H1 (cell line): Measurements from ENCODE around the gene ENPP4. TPM values are rescaled to one million over a fixed set of nuclear protein-coding genes. Genes with fewer than 3 reads are reported as not detected.

Experiments
- CTCF ChIA-PET: fragments of 300-600 bp; sonication (Branson Sonifier 250); formaldehyde crosslinking; loops from one replicate; lab custom pipeline; 2021; ENCODE audit not compliant: partially characterized antibody; lab: Charles Lee
- POLR2A ChIA-PET: fragments of 300-600 bp; sonication (Branson Sonifier 250); formaldehyde crosslinking; loops from one replicate; lab custom pipeline; 2021; ENCODE audit warnings: inconsistent platforms; ENCODE audit not compliant: partially characterized antibody; lab: Charles Lee
- DNase-seq, 2 experiments: peaks; one replicate each; pipeline versions ENCODE4 v3.0.0 to v3.0.0-alpha.2; 2010 to 2022; ENCODE audit warnings: low spot score in 2 of 2, low read depth in 1 of 2, mixed read lengths in 1 of 2
- FAIRE-seq: peaks from 2 replicates; lab custom pipeline; 2011; peaks lifted over from hg19 to GRCh38; lab: Jason Lieb, UNC
- H2AFZ ChIP-seq: 2 replicates; pipeline ENCODE4 v1.8.1; 2012; ENCODE audit warnings: low read length, inconsistent platforms
- H2AK5ac ChIP-seq: 2 replicates; pipeline ENCODE4 v1.6.1; 2013; ENCODE audit warnings: low read depth, low read length
- H2BK120ac ChIP-seq: replicated peaks from 2 replicates; pipeline ENCODE3; 2013; ENCODE audit warnings: low read depth, low read length, inconsistent platforms
- H2BK12ac ChIP-seq: 2 replicates; pipeline ENCODE4 v1.6.1; 2013; ENCODE audit warnings: low read depth, low read length
- H2BK15ac ChIP-seq: 2 replicates; pipeline ENCODE4 v1.6.1; 2013; ENCODE audit warnings: low read length
- H2BK20ac ChIP-seq: 2 replicates; pipeline ENCODE4 v1.6.1; 2013; ENCODE audit warnings: low read length
- H2BK5ac ChIP-seq: 2 replicates; pipeline ENCODE4 v1.6.1; 2013; ENCODE audit warnings: low read depth, low read length
- H3K14ac ChIP-seq: 2 replicates; pipeline ENCODE4 v1.6.1; 2013; ENCODE audit warnings: inconsistent platforms; ENCODE audit not compliant: insufficient read length
- H3K18ac ChIP-seq: 2 replicates; pipeline ENCODE4 v1.6.1; 2013; ENCODE audit warnings: low read length; ENCODE audit errors: extremely low read depth
- H3K23ac ChIP-seq: 2 replicates; pipeline ENCODE4 v1.6.1; 2013; ENCODE audit warnings: inconsistent platforms; ENCODE audit not compliant: insufficient read length
- H3K23me2 ChIP-seq: 2 replicates; pipeline ENCODE4 v1.6.1; 2013; ENCODE audit warnings: low read depth, low read length
- H3K27ac ChIP-seq: 2 replicates; pipeline ENCODE4 v1.6.1; 2011; ENCODE audit warnings: low read depth, low read length, inconsistent platforms
- H3K27me3 ChIP-seq, 4 experiments: replicated peaks in 1 of 4; 1 replicate in 1 of 4; 2 replicates in 3 of 4; pipeline versions ENCODE4 v1.6.1 to v1.8.1; 2011 to 2013; ENCODE audit warnings: low read length in 3 of 4, mild to moderate bottlenecking in 3 of 4, inconsistent platforms in 2 of 4, mixed read lengths in 2 of 4, moderate library complexity in 1 of 4; ENCODE audit not compliant: control insufficient read depth in 3 of 4, insufficient read depth in 3 of 4; ENCODE audit errors: extremely low read depth in 1 of 4
- H3K36me3 ChIP-seq, 4 experiments: 2 replicates each; pipeline versions ENCODE4 v1.6.1 to v1.8.1; 2011 to 2013; ENCODE audit warnings: mild to moderate bottlenecking in 4 of 4, low read length in 3 of 4, moderate library complexity in 2 of 4, control low read depth in 1 of 4, inconsistent platforms in 1 of 4; ENCODE audit not compliant: insufficient read depth in 4 of 4, control insufficient read depth in 2 of 4
- H3K4ac ChIP-seq: replicated peaks from 2 replicates; pipeline ENCODE3; 2013; ENCODE audit warnings: low read length, low read depth, mixed read lengths, inconsistent platforms; ENCODE audit not compliant: insufficient read length
- H3K4me1 ChIP-seq, 4 experiments: replicated peaks in 1 of 4; 1 replicate in 1 of 4; 2 replicates in 3 of 4; pipeline versions ENCODE4 v1.6.1 to v1.8.1; 2011 to 2013; ENCODE audit warnings: low read length in 3 of 4, inconsistent platforms in 2 of 4, mixed read lengths in 1 of 4; ENCODE audit not compliant: insufficient read depth in 4 of 4, control insufficient read depth in 3 of 4
- H3K4me2 ChIP-seq, 2 experiments: 2 replicates each; pipeline versions ENCODE4 v1.6.1 to v1.8.1; 2011 to 2013; ENCODE audit warnings: low read depth in 2 of 2, low read length in 2 of 2, control low read depth in 1 of 2, inconsistent platforms in 1 of 2, mild to moderate bottlenecking in 1 of 2; ENCODE audit not compliant: insufficient read depth in 1 of 2
- H3K4me3 ChIP-seq, 4 experiments: fragments of 200-600, 300-600 bp in 1 of 4; sonication (generic), shearing (Covaris generic), sonication (Bioruptor Twin) in 1 of 4; 2 replicates each; pipeline versions ENCODE4 v1.5.1 to v1.8.1; 2011 to 2016; ENCODE audit warnings: low read length in 4 of 4, low read depth in 3 of 4, control low read depth in 2 of 4, inconsistent platforms in 2 of 4, mild to moderate bottlenecking in 2 of 4, mixed read lengths in 1 of 4, moderate library complexity in 1 of 4; ENCODE audit not compliant: insufficient read depth in 2 of 4; ENCODE audit errors: extremely low read depth in 1 of 4
- H3K56ac ChIP-seq: replicated peaks from 2 replicates; pipeline ENCODE3; 2013; ENCODE audit warnings: low read depth, mild to moderate bottlenecking, mixed read lengths, low read length, inconsistent platforms; ENCODE audit not compliant: insufficient read length
- H3K79me1 ChIP-seq: 2 replicates; pipeline ENCODE4 v1.6.1; 2013; ENCODE audit warnings: low read depth, low read length, control low read depth
- H3K79me2 ChIP-seq, 2 experiments: 2 replicates each; pipeline versions ENCODE4 v1.6.1 to v1.8.1; 2012 to 2013; ENCODE audit warnings: low read length in 2 of 2, mild to moderate bottlenecking in 2 of 2, inconsistent platforms in 1 of 2; ENCODE audit not compliant: insufficient read depth in 2 of 2, control insufficient read depth in 1 of 2
- H3K9ac ChIP-seq, 4 experiments: replicated peaks in 1 of 4; 1 replicate in 1 of 4; 2 replicates in 3 of 4; pipeline versions ENCODE4 v1.6.1 to v1.8.1; 2011 to 2013; ENCODE audit warnings: low read depth in 3 of 4, low read length in 3 of 4, control low read depth in 2 of 4, mild to moderate bottlenecking in 2 of 4, moderate library complexity in 2 of 4, inconsistent platforms in 1 of 4; ENCODE audit errors: extremely low read depth in 1 of 4
- H3K9me3 ChIP-seq, 2 experiments: 2 replicates each; pipeline versions ENCODE4 v1.6.1 to v1.8.1; 2012 to 2013; ENCODE audit warnings: mild to moderate bottlenecking in 2 of 2, moderate library complexity in 2 of 2, control low read depth in 1 of 2, inconsistent platforms in 1 of 2, low read depth in 1 of 2, low read length in 1 of 2, mixed read lengths in 1 of 2; ENCODE audit not compliant: insufficient read depth in 2 of 2
- H4K20me1 ChIP-seq, 2 experiments: replicated peaks in 1 of 2; 2 replicates each; pipeline versions ENCODE3 to v1.8.1; 2011 to 2013; ENCODE audit warnings: inconsistent platforms in 2 of 2, low read length in 2 of 2, mild to moderate bottlenecking in 1 of 2; ENCODE audit not compliant: insufficient read depth in 2 of 2, control insufficient read depth in 1 of 2
- H4K5ac ChIP-seq: 2 replicates; pipeline ENCODE4 v1.6.1; 2013; ENCODE audit warnings: low read length, low read depth, mixed read lengths, inconsistent platforms; ENCODE audit not compliant: insufficient read length
- H4K8ac ChIP-seq: 2 replicates; pipeline ENCODE4 v1.8.0; 2013; ENCODE audit warnings: mild to moderate bottlenecking, moderate library complexity, low read length, inconsistent platforms; ENCODE audit not compliant: insufficient read depth; ENCODE audit errors: extremely low read depth
- H4K91ac ChIP-seq: replicated peaks from 2 replicates; pipeline ENCODE3; 2013; ENCODE audit warnings: low read length, mixed read lengths, inconsistent platforms; ENCODE audit not compliant: insufficient read length
- CEBPB ChIP-seq: IDR thresholded peaks from 2 replicates; pipeline ENCODE4 v1.6.1; 2012; ENCODE audit warnings: low read depth, low read length
- GABPA ChIP-seq: IDR thresholded peaks from 2 replicates; pipeline ENCODE4 v1.6.1; 2011; ENCODE audit warnings: mild to moderate bottlenecking, low read length, moderate library complexity, borderline replicate concordance; ENCODE audit not compliant: insufficient read depth
- HDAC2 ChIP-seq, 2 experiments: fragments of 300-600 bp in 1 of 2; sonication (generic) in 1 of 2; IDR thresholded peaks; 2 replicates each; pipeline ENCODE4 v1.6.1; 2011 to 2012; ENCODE audit warnings: low read depth in 2 of 2, low read length in 2 of 2, mild to moderate bottlenecking in 2 of 2, moderate library complexity in 2 of 2, borderline replicate concordance in 1 of 2, inconsistent platforms in 1 of 2
- SAP30 ChIP-seq: fragments of 300-600 bp; sonication (generic); IDR thresholded peaks from 2 replicates; pipeline ENCODE4 v1.7.1; 2012; ENCODE audit warnings: low read length, moderate library complexity, mild to moderate bottlenecking, inconsistent platforms; ENCODE audit not compliant: insufficient read depth, insufficient replicate concordance
- SIX5 ChIP-seq: IDR thresholded peaks from 2 replicates; pipeline ENCODE4 v1.6.1; 2011; ENCODE audit warnings: mild to moderate bottlenecking, low read depth, low read length
- SP2 ChIP-seq: IDR thresholded peaks from 2 replicates; pipeline ENCODE4 v1.6.1; 2012; ENCODE audit warnings: mild to moderate bottlenecking, low read length, inconsistent platforms
- TAF7 ChIP-seq: optimal IDR thresholded peaks from 2 replicates; pipeline ENCODE3; 2011; ENCODE audit warnings: low read depth, mild to moderate bottlenecking, inconsistent platforms, low read length, moderate library complexity, borderline replicate concordance
- WGBS, 2 experiments: shearing (Covaris generic) in 1 of 2; methylation state at CpG; one replicate each; pipeline versions ENCODE4 v1.1.6 to v1.1.7; 2013 to 2015; ENCODE audit warnings: low lambda C conversion rate in 2 of 2, mixed read lengths in 2 of 2, inconsistent platforms in 1 of 2, low coverage in 1 of 2, missing lambda C conversion rate in 1 of 2; ENCODE audit not compliant: insufficient replicate concordance in 2 of 2, insufficient coverage in 1 of 2, insufficient read length in 1 of 2; ENCODE audit errors: extremely low coverage in 1 of 2, missing lambda C conversion rate in 1 of 2; 5-methylcytosine and 5-hydroxymethylcytosine counted together
- polyA plus RNA-seq, 7 experiments: library from polyadenylated mRNA; depleted of rRNA in 3 of 7; stranded (reverse) in 5 of 7; unstranded in 2 of 7; fragments of >200 nt in 5 of 7; fragments of 200-250 nt in 2 of 7; gene quantifications; 1 replicate in 5 of 7; 2 replicates in 1 of 7; 4 replicates in 1 of 7; pipeline versions ENCODE4 v1.2.1 to v1.2.3, GENCODE V29; 2011 to 2013; ENCODE audit warnings: missing spikeins in 2 of 7, mixed read lengths in 2 of 7
- total RNA-seq: library from RNA; stranded (reverse); fragmentation: NEBNext Ultra II Directional; extraction: Animal tissue kit (Norgen Biotek cat#: 25700); gene quantifications from 2 replicates; pipeline ENCODE4 v1.2.1, GENCODE V29; 2021
- TF ChIP-seq, protein P1 (sequence below): IDR thresholded peaks from 2 replicates; pipeline ENCODE4 v1.6.1; 2012; ENCODE audit warnings: inconsistent platforms

The ENPP4 gene
- total and polyA plus RNA-seq, 2 of the 8 experiments (the other 6 are each of a cell fraction or from before 2014, with no cell fraction given), result 2.0 to 4.4 TPM

GRCh38 chr6:46099952-46100351 lies 29.8 kb upstream of the ENPP4 start:
- DNase-seq (no peak), FAIRE-seq (no peak)
- Histone ChIP-seq H2BK15ac (no peak overlapping the region), H3K79me2 (no peaks in the 10 kb centered on the region), H3K4me2 (no peak overlapping the region), H3K27me3 (no peaks in the 10 kb centered on the region), H2AK5ac (no peak overlapping the region), H3K79me1 (no peaks in the 10 kb centered on the region), H3K9ac (no peak overlapping the region), H3K9me3 (peaks cover 1 to 12% of the 10 kb centered on the region in 2 experiments; a peak in 3 of 4 replicates), H3K36me3 (no peaks in the 10 kb centered on the region; a peak in 1 of 8 replicates), H2BK20ac (no peak overlapping the region), H2BK12ac (no peak overlapping the region), H3K4me3 (no peak overlapping the region), H2AFZ (no peak overlapping the region), H3K14ac (no peak overlapping the region), H4K8ac (no peak overlapping the region), H2BK120ac (no peak overlapping the region), H3K23ac (no peak overlapping the region), H3K27ac (no peak overlapping the region), H4K5ac (no peak overlapping the region), H3K23me2 (no peaks in the 10 kb centered on the region; the same call in 1 of the 2 replicates), H3K56ac (no peak overlapping the region), H4K20me1 (no peaks in the 10 kb centered on the region), H3K4me1 (no peaks in the 10 kb centered on the region), H2BK5ac (no peak overlapping the region), H4K91ac (no peak overlapping the region), H3K4ac (no peak overlapping the region), H3K18ac (no peak overlapping the region)
- CTCF ChIA-PET, result interaction anchor here (0.9 to 4.5 kb wide), 2 partner anchors 9 to 96 kb away, joined by 3 to 20 read pairs; no protein-coding TSS in a partner anchor
- POLR2A ChIA-PET, result no interaction called here
- 86% methylated on average over 3 of the region's 3 CpGs; no CpG with 5 or more reads in 1 of the 2 experiments for WGBS, 2 experiments
- TF ChIP-seq CEBPB (no peak), SIX5 (no peak), TAF7 (no peak), SAP30 (no peak), HDAC2 (IDR thresholded peaks at IDR 0.05; ENCODE audit: borderline replicate concordance in 1 of 2, low read depth in 2 of 2, low read length in 2 of 2) (no peak), GABPA (no peak), SP2 (no peak)
- TF ChIP-seq, protein P1, sequence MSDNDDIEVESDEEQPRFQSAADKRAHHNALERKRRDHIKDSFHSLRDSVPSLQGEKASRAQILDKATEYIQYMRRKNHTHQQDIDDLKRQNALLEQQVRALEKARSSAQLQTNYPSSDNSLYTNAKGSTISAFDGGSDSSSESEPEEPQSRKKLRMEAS, result no peak
